Measurements from ENCODE around the gene ZSCAN9. TPM values are rescaled to one million over a fixed set of nuclear protein-coding genes. Genes with fewer than 3 reads are reported as not detected.

ZSCAN9 gene
- total and polyA plus RNA-seq, 9 of the 15 experiments (the other 6 are each of a cell fraction or from before 2014, with no cell fraction given), result 18.8 to 48.9 (median 28.7) TPM

DNA sequence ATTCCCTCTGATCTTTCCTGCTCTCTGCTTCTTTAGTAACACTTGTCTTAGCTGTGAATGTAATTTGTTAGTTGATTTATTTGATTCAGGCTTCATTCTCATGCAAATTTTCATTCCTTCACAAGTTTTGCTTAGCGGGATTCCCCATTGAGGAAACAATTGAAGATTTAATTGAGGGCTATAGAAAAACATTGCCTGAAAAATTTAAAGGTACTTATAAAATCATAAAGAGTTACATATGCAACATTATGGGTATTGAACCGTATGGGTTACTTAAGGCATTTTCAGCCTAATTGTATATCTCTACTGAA lies 11.9 kb upstream of the ZSCAN9 start (continued):
- no peak for TF ChIP-seq CHD1 (IDR thresholded peaks at IDR 0.05; ENCODE audit: low read length)
- TF ChIP-seq KLF13 (tag; IDR thresholded peaks at IDR 0.05; ENCODE audit: borderline replicate concordance, low read depth), result no peak
- no peak for TF ChIP-seq ZBTB1 (CRISPR knock-in tag; IDR thresholded peaks at IDR 0.05; ENCODE audit: borderline replicate concordance, low read depth)
- TF ChIP-seq, protein P1, sequence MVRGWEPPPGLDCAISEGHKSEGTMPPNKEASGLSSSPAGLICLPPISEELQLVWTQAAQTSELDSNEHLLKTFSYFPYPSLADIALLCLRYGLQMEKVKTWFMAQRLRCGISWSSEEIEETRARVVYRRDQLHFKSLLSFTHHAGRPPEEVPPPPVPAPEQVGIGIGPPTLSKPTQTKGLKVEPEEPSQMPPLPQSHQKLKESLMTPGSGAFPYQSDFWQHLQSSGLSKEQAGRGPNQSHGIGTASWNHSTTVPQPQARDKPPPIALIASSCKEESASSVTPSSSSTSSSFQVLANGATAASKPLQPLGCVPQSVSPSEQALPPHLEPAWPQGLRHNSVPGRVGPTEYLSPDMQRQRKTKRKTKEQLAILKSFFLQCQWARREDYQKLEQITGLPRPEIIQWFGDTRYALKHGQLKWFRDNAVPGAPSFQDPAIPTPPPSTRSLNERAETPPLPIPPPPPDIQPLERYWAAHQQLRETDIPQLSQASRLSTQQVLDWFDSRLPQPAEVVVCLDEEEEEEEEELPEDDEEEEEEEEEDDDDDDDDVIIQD (CRISPR knock-in tag; IDR thresholded peaks at IDR 0.05), result no peak
- TF ChIP-seq ZNF347 (CRISPR knock-in tag; IDR thresholded peaks at IDR 0.05; ENCODE audit: low read depth), result no peak
- no peak for TF ChIP-seq LARP7 (IDR thresholded peaks at IDR 0.05)
- TF ChIP-seq, protein P2, sequence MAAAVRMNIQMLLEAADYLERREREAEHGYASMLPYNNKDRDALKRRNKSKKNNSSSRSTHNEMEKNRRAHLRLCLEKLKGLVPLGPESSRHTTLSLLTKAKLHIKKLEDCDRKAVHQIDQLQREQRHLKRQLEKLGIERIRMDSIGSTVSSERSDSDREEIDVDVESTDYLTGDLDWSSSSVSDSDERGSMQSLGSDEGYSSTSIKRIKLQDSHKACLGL (CRISPR knock-in tag; IDR thresholded peaks at IDR 0.05; ENCODE audit: borderline replicate concordance, poor library complexity, severe bottlenecking), result no peak
- no peak for TF ChIP-seq HLTF (IDR thresholded peaks at IDR 0.05)
- TF ChIP-seq, protein P3, sequence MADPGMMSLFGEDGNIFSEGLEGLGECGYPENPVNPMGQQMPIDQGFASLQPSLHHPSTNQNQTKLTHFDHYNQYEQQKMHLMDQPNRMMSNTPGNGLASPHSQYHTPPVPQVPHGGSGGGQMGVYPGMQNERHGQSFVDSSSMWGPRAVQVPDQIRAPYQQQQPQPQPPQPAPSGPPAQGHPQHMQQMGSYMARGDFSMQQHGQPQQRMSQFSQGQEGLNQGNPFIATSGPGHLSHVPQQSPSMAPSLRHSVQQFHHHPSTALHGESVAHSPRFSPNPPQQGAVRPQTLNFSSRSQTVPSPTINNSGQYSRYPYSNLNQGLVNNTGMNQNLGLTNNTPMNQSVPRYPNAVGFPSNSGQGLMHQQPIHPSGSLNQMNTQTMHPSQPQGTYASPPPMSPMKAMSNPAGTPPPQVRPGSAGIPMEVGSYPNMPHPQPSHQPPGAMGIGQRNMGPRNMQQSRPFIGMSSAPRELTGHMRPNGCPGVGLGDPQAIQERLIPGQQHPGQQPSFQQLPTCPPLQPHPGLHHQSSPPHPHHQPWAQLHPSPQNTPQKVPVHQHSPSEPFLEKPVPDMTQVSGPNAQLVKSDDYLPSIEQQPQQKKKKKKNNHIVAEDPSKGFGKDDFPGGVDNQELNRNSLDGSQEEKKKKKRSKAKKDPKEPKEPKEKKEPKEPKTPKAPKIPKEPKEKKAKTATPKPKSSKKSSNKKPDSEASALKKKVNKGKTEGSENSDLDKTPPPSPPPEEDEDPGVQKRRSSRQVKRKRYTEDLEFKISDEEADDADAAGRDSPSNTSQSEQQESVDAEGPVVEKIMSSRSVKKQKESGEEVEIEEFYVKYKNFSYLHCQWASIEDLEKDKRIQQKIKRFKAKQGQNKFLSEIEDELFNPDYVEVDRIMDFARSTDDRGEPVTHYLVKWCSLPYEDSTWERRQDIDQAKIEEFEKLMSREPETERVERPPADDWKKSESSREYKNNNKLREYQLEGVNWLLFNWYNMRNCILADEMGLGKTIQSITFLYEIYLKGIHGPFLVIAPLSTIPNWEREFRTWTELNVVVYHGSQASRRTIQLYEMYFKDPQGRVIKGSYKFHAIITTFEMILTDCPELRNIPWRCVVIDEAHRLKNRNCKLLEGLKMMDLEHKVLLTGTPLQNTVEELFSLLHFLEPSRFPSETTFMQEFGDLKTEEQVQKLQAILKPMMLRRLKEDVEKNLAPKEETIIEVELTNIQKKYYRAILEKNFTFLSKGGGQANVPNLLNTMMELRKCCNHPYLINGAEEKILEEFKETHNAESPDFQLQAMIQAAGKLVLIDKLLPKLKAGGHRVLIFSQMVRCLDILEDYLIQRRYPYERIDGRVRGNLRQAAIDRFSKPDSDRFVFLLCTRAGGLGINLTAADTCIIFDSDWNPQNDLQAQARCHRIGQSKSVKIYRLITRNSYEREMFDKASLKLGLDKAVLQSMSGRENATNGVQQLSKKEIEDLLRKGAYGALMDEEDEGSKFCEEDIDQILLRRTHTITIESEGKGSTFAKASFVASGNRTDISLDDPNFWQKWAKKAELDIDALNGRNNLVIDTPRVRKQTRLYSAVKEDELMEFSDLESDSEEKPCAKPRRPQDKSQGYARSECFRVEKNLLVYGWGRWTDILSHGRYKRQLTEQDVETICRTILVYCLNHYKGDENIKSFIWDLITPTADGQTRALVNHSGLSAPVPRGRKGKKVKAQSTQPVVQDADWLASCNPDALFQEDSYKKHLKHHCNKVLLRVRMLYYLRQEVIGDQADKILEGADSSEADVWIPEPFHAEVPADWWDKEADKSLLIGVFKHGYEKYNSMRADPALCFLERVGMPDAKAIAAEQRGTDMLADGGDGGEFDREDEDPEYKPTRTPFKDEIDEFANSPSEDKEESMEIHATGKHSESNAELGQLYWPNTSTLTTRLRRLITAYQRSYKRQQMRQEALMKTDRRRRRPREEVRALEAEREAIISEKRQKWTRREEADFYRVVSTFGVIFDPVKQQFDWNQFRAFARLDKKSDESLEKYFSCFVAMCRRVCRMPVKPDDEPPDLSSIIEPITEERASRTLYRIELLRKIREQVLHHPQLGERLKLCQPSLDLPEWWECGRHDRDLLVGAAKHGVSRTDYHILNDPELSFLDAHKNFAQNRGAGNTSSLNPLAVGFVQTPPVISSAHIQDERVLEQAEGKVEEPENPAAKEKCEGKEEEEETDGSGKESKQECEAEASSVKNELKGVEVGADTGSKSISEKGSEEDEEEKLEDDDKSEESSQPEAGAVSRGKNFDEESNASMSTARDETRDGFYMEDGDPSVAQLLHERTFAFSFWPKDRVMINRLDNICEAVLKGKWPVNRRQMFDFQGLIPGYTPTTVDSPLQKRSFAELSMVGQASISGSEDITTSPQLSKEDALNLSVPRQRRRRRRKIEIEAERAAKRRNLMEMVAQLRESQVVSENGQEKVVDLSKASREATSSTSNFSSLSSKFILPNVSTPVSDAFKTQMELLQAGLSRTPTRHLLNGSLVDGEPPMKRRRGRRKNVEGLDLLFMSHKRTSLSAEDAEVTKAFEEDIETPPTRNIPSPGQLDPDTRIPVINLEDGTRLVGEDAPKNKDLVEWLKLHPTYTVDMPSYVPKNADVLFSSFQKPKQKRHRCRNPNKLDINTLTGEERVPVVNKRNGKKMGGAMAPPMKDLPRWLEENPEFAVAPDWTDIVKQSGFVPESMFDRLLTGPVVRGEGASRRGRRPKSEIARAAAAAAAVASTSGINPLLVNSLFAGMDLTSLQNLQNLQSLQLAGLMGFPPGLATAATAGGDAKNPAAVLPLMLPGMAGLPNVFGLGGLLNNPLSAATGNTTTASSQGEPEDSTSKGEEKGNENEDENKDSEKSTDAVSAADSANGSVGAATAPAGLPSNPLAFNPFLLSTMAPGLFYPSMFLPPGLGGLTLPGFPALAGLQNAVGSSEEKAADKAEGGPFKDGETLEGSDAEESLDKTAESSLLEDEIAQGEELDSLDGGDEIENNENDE (IDR thresholded peaks at IDR 0.05; ENCODE audit: low read depth, low read length), result no peak
- no peak for TF ChIP-seq TOE1 (IDR thresholded peaks at IDR 0.05; ENCODE audit: borderline replicate concordance)
- TF ChIP-seq TOE1 (CRISPR knock-in tag; IDR thresholded peaks at IDR 0.05; ENCODE audit: borderline replicate concordance, low read depth), result no peak
- TF ChIP-seq YY1 (IDR thresholded peaks at IDR 0.05; ENCODE audit: borderline replicate concordance in 1 of 3, control insufficient read depth in 1 of 3, extremely low read depth in 1 of 3, insufficient read depth in 3 of 3, insufficient read length in 1 of 3, insufficient replicate concordance in 2 of 3, low read depth in 1 of 3, low read length in 2 of 3), result no peak
- no peak for TF ChIP-seq FOXJ3 (CRISPR knock-in tag; IDR thresholded peaks at IDR 0.05)

All from K562 (cell line).